CD4-positive, alpha-beta T cell (primary cell): ENCODE data around the gene BAZ2A. TPM values are rescaled to one million over a fixed set of nuclear protein-coding genes. Genes with fewer than 3 reads are reported as not detected.

Experiments
- ATAC-seq: fragments of 200-7000 bp; cut with Tn5 transposase; one replicate; pipeline ENCODE4 v1.10.0; 2022; ENCODE audit warnings: mild to moderate bottlenecking; ENCODE audit not compliant: poor library complexity
- CTCF ChIA-PET: fragments of 350-600 bp; sonication (Branson Sonifier 250); formaldehyde crosslinking; loops from one replicate; lab custom pipeline; 2021; ENCODE audit warnings: antibody characterized with exemption, inconsistent platforms; lab: Charles Lee
- POLR2A ChIA-PET: fragments of 350-600 bp; sonication (Branson Sonifier 250); formaldehyde crosslinking; loops from one replicate; lab custom pipeline; 2021; ENCODE audit warnings: antibody characterized with exemption, inconsistent platforms; lab: Charles Lee
- DNase-seq, 14 experiments: peaks; one replicate each; pipeline ENCODE4 v3.0.0-alpha.2; 2013 to 2020; ENCODE audit warnings: mixed read lengths in 2 of 14
- H3K27ac ChIP-seq, 2 donors: one replicate each; pipeline versions ENCODE4 v1.5.1 to v1.7.0; 2013; ENCODE audit warnings: low read length in 2 of 2, low read depth in 1 of 2, mild to moderate bottlenecking in 1 of 2
- H3K27me3 ChIP-seq, 2 experiments: 1 replicate in 1 of 2; 2 replicates in 1 of 2; pipeline versions ENCODE4 v1.6.1 to v1.7.0; 2013; ENCODE audit warnings: low read length in 2 of 2, control low read depth in 1 of 2, mild to moderate bottlenecking in 1 of 2, moderate library complexity in 1 of 2; ENCODE audit not compliant: insufficient read depth in 2 of 2, control insufficient read depth in 1 of 2
- H3K36me3 ChIP-seq: one replicate; pipeline ENCODE4 v1.6.1; 2013; ENCODE audit warnings: low read length, control low read depth; ENCODE audit not compliant: insufficient read depth
- H3K4me1 ChIP-seq: one replicate; pipeline ENCODE4 v1.6.1; 2013; ENCODE audit warnings: low read length, control low read depth; ENCODE audit not compliant: insufficient read depth
- H3K4me3 ChIP-seq: one replicate; pipeline ENCODE4 v1.5.1; 2013; ENCODE audit warnings: mild to moderate bottlenecking, low read length, moderate library complexity
- H3K9me3 ChIP-seq, 2 experiments: 1 replicate in 1 of 2; 2 replicates in 1 of 2; pipeline versions ENCODE4 v1.6.1 to v1.7.0; 2013; ENCODE audit warnings: low read length in 2 of 2, mild to moderate bottlenecking in 2 of 2, control low read depth in 1 of 2, moderate library complexity in 1 of 2; ENCODE audit not compliant: control insufficient read depth in 1 of 2, insufficient read depth in 1 of 2
- H3K27ac Mint-ChIP-seq: one replicate; pipeline ENCODE4 v1.8.0; 2020; ENCODE audit warnings: mixed read lengths
- H3K27me3 Mint-ChIP-seq: one replicate; pipeline ENCODE4 v1.8.0; 2021; ENCODE audit warnings: mixed read lengths
- H3K36me3 Mint-ChIP-seq: one replicate; pipeline ENCODE4 v1.8.0; 2021; ENCODE audit warnings: low read depth, mixed read lengths
- H3K4me1 Mint-ChIP-seq: one replicate; pipeline ENCODE4 v1.8.0; 2021; ENCODE audit warnings: low read depth, mixed read lengths
- H3K4me3 Mint-ChIP-seq: one replicate; pipeline ENCODE4 v1.8.0; 2020; ENCODE audit warnings: mild to moderate bottlenecking, mixed read lengths
- H3K9me3 Mint-ChIP-seq: one replicate; pipeline ENCODE4 v1.8.0; 2020; ENCODE audit warnings: mixed read lengths
- CTCF ChIP-seq: fragments of 200-600 bp; IDR thresholded peaks from one replicate; pipeline ENCODE4 v1.8.0; 2022; ENCODE audit warnings: antibody characterized with exemption, mild to moderate bottlenecking
- intact Hi-C, 2 experiments: fragments of 100-400 bp; cut with DNase I in 1 of 2; cut with micrococcal nuclease in 1 of 2; formaldehyde crosslinking; loops; one replicate each; pipeline versions ENCODE4 v1.15.1 to v1.9.0; 2023 to 2025; cut with DNase I, micrococcal nuclease
- total RNA-seq, 174 experiments: library from RNA in 2 of 174; stranded (reverse) in 2 of 174; gene quantifications; one replicate each; pipeline ENCODE4 v1.2.3 and lab custom pipeline; 2021 to 2026

BAZ2A gene
- total RNA-seq, 2 experiments from 2014 or later, result 207 to 211 TPM

- DNase-seq (no peak), ATAC-seq (no peak)
- Histone ChIP-seq H3K36me3 (no peaks in the 10 kb centered on the region), H3K4me3 (no peak overlapping the region), H3K27me3 (no peaks in the 10 kb centered on the region), H3K9me3 (no peaks in the 10 kb centered on the region), H3K27ac (no peak overlapping the region), H3K4me1 (peaks cover 29% of the 10 kb centered on the region)
- peaks cover 27% of the 10 kb centered on the region for H3K4me1 Mint-ChIP-seq
- H3K9me3 Mint-ChIP-seq, result no peaks in the 10 kb centered on the region
- no peak overlapping the region for H3K27ac Mint-ChIP-seq
- no peak for TF ChIP-seq CTCF
- no peaks in the 10 kb centered on the region for H3K36me3 Mint-ChIP-seq
- no peaks in the 10 kb centered on the region for H3K27me3 Mint-ChIP-seq
- ChIA-PET CTCF (interaction anchor here (1.3 kb wide), 1 partner anchor 57 kb away, joined by 4 read pairs; no protein-coding TSS in a partner anchor), POLR2A (interaction anchor here (1.3 to 2.5 kb wide), 2 partner anchors 49 to 58 kb away, joined by 7 to 11 read pairs; partner anchors contain the start of gene RBMS2)
- no peak overlapping the region for H3K4me3 Mint-ChIP-seq
- intact Hi-C loops, result loop anchor here in 1 of 2 experiments (2.0 kb wide), 1 partner anchor 50 kb away; the partner anchor contains the start of gene RBMS2
These were observed 59.0 kb downstream of the BAZ2A start for GRCh38 chr12:56571121-56571520.

- intact Hi-C loops, result no loop called here
- POLR2A ChIA-PET, result no interaction called here
- DNase-seq, result no peak
- Histone ChIP-seq H3K4me1 (peaks cover 37% of the 10 kb centered on the region), H3K36me3 (no peaks in the 10 kb centered on the region), H3K27me3 (no peaks in the 10 kb centered on the region), H3K4me3 (no peak overlapping the region), H3K27ac (no peak overlapping the region), H3K9me3 (no peaks in the 10 kb centered on the region)
- Mint-ChIP-seq H3K4me1 (peaks cover 37% of the 10 kb centered on the region), H3K36me3 (no peaks in the 10 kb centered on the region), H3K9me3 (no peaks in the 10 kb centered on the region), H3K27me3 (no peaks in the 10 kb centered on the region), H3K4me3 (no peak overlapping the region), H3K27ac (no peak overlapping the region)
- ATAC-seq, result no peak
- CTCF ChIA-PET, result interaction anchor here (0.6 kb wide), 1 partner anchor 735 kb away, joined by 4 read pairs; no protein-coding TSS in a partner anchor
- TF ChIP-seq CTCF, result no peak
These were observed 62.0 kb downstream of the BAZ2A start for GRCh38 chr12:56568146-56568545.

GRCh38 chr12:56565510-56566101, 64.5 kb downstream of the BAZ2A start:
- ChIA-PET CTCF (no interaction called here), POLR2A (interaction anchor here (0.6 to 0.8 kb wide), 2 partner anchors 157 to 567 kb away, joined by 3 read pairs; no protein-coding TSS in a partner anchor)
- ATAC-seq (peak; percentile 27), DNase-seq (peak in 7 of 14 experiments; percentile 1 to 44 (median 27))
- Mint-ChIP-seq H3K27me3 (no peaks in the 10 kb centered on the region), H3K27ac (peak overlapping the region; percentile 41), H3K4me1 (peaks cover 27% of the 10 kb centered on the region), H3K36me3 (no peaks in the 10 kb centered on the region), H3K4me3 (peak overlapping the region; percentile 14), H3K9me3 (no peaks in the 10 kb centered on the region)
- TF ChIP-seq CTCF, result no peak
- intact Hi-C loops, result no loop called here
- no peaks in the 10 kb centered on the region for H3K27me3 ChIP-seq
- H3K9me3 ChIP-seq, result no peaks in the 10 kb centered on the region
- no peaks in the 10 kb centered on the region for H3K36me3 ChIP-seq
- H3K4me3 ChIP-seq, result peak overlapping the region; percentile 15
- peaks cover 24% of the 10 kb centered on the region for H3K4me1 ChIP-seq
- no peak overlapping the region for H3K27ac ChIP-seq
